Epithelial cell of esophagus (primary cell): Measurements from ENCODE around the gene TRAPPC2B.

ENCODE experiments used
- DNase-seq: peaks from one replicate; pipeline ENCODE4 v3.0.0; 2010; ENCODE audit warnings: low read depth
- H3K4me3 ChIP-seq: 2 replicates; pipeline ENCODE4 v1.5.1; 2011; ENCODE audit warnings: mild to moderate bottlenecking, low read length, control low read depth
- TF ChIP-seq, protein P1 (sequence below): IDR thresholded peaks from 2 replicates; pipeline ENCODE4 v1.5.1; 2011; ENCODE audit warnings: low read depth, mild to moderate bottlenecking, low read length, control low read depth, inconsistent platforms; ENCODE audit not compliant: insufficient read depth; ENCODE audit errors: missing control alignments

The TRAPPC2B gene

GRCh38 chr19:57406516-57407123 lies 43.3 kb downstream of the TRAPPC2B start:
- TF ChIP-seq, protein P1, sequence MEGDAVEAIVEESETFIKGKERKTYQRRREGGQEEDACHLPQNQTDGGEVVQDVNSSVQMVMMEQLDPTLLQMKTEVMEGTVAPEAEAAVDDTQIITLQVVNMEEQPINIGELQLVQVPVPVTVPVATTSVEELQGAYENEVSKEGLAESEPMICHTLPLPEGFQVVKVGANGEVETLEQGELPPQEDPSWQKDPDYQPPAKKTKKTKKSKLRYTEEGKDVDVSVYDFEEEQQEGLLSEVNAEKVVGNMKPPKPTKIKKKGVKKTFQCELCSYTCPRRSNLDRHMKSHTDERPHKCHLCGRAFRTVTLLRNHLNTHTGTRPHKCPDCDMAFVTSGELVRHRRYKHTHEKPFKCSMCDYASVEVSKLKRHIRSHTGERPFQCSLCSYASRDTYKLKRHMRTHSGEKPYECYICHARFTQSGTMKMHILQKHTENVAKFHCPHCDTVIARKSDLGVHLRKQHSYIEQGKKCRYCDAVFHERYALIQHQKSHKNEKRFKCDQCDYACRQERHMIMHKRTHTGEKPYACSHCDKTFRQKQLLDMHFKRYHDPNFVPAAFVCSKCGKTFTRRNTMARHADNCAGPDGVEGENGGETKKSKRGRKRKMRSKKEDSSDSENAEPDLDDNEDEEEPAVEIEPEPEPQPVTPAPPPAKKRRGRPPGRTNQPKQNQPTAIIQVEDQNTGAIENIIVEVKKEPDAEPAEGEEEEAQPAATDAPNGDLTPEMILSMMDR, result peak; percentile 94
- H3K4me3 ChIP-seq, result no peak overlapping the region
- peak; percentile 82 for DNase-seq

GRCh38 chr19:57410877-57411671 lies 47.7 kb downstream of the TRAPPC2B start, which contains the start of gene ZNF17:
Gene ZNF17, plus strand, starts transcription at chr19:57411161. Its CDS starts 2,455 bp downstream, at chr19:57413616.
- peak; percentile 97 for DNase-seq
- TF ChIP-seq, protein P1, result no peak
- H3K4me3 ChIP-seq, result peak within 1 kb of the TSS; percentile 64
